GM12801 (cell line): ENCODE results near the gene SOX3.

Experiments used
- CTCF ChIP-seq: IDR thresholded peaks from one replicate; pipeline ENCODE4 v1.5.1; 2011; ENCODE audit warnings: control low read depth; ENCODE audit not compliant: insufficient read length; ENCODE audit errors: extremely low read depth

Gene SOX3

GRCh38 chrX:140504371-140505324 is at the start of gene SOX3:
SOX3 (minus strand) TSS chrX:140505069; CDS start chrX:140505060, 9 bp downstream.
- TF ChIP-seq CTCF: no peak

- TF ChIP-seq CTCF: no peak
These were observed 44.1 kb upstream of the SOX3 start for GRCh38 chrX:140548985-140549384.

GRCh38 chrX:140526171-140526570 is 21.3 kb upstream of the SOX3 start:
- TF ChIP-seq CTCF: no peak

- TF ChIP-seq CTCF: no peak
These were observed 20.6 kb upstream of the SOX3 start for GRCh38 chrX:140525448-140525847.

- TF ChIP-seq CTCF: no peak
These were observed 19.7 kb upstream of the SOX3 start for GRCh38 chrX:140524556-140524955.

- TF ChIP-seq CTCF: no peak
These were observed 16.5 kb upstream of the SOX3 start for GRCh38 chrX:140521393-140521792.

GRCh38 chrX:140514554-140514953 is 9.7 kb upstream of the SOX3 start:
- no peak for TF ChIP-seq CTCF
